ENCODE results near the gene HECTD2. TPM values are rescaled to one million over a fixed set of nuclear protein-coding genes. Genes with fewer than 3 reads are reported as not detected.

HECTD2 gene, protein sequence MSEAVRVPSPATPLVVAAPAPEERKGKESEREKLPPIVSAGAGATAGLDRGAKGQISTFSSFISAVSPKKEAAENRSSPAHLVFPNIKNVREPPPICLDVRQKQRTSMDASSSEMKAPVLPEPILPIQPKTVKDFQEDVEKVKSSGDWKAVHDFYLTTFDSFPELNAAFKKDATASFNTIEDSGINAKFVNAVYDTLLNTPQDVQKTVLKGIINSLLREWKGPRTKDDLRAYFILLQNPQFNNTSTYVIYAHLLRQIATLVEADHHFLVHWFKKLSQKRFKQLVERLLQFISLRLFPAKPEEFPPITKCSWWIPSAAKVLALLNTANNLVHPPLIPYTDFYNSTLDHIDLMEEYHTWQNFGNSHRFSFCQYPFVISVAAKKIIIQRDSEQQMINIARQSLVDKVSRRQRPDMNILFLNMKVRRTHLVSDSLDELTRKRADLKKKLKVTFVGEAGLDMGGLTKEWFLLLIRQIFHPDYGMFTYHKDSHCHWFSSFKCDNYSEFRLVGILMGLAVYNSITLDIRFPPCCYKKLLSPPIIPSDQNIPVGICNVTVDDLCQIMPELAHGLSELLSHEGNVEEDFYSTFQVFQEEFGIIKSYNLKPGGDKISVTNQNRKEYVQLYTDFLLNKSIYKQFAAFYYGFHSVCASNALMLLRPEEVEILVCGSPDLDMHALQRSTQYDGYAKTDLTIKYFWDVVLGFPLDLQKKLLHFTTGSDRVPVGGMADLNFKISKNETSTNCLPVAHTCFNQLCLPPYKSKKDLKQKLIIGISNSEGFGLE
- 5.8 and 8.7 TPM in 2 replicates for total RNA-seq

DNA sequence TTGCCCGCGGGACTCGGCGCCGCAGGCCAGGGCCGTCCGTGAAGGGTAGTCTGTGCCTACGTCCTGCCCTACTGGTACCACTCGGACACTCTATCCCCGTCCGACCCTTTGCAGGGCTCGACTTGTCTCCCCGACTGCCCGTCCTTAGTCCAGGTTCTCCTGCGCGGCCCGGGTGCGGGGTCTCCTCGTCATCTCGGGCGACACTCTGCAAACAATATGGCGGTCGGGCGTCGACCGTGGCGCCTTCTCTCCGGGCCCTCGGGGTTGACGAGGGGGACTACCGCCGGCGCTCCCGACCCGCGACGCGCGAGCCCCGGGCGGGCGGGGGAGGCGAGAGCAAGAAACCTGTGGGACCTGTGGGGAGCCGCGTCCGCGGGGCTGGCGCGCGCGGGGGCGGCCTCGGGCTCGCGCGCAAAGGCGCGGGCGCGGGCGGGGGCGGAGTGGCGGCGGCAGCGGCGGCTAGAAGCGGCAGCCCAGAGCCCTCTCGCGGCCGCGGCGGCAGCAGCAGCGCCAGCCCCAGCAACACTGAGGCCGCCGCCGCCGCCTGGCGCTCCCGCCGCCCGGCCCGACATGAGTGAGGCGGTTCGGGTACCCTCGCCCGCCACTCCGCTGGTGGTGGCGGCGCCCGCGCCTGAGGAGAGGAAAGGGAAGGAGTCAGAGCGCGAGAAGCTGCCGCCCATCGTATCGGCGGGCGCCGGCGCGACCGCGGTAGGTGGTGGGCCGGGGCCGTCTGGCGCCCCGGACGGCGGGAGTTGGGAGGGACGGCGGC lies at the start of gene HECTD2:
HECTD2 (plus strand) TSS at position 476 of the 769 bp plus-strand sequence; CDS start at position 571, 95 bp downstream.

Other genes with a start within 250 kb of the HECTD2 start
- 43.3 and 58.3 TPM in 2 replicates for gene PCGF5, start 189.7 kb upstream of the HECTD2 start, total RNA-seq
- gene PPP1R3C, start 222.7 kb downstream of the HECTD2 start, total RNA-seq, result 59.6 and 181 TPM in 2 replicates

Measured in regular cardiac myocyte (primary cell).